RCC 7860 (cell line): ENCODE data around the gene SOCS7.

Source experiments
- DNase-seq: peaks from one replicate; pipeline ENCODE4 v3.0.0-alpha.2; 2015; ENCODE audit warnings: low spot score
- FAIRE-seq: peaks from 2 replicates; lab custom pipeline; 2012; peaks lifted over from hg19 to GRCh38; lab: Jason Lieb, UNC

SOCS7 gene, protein sequence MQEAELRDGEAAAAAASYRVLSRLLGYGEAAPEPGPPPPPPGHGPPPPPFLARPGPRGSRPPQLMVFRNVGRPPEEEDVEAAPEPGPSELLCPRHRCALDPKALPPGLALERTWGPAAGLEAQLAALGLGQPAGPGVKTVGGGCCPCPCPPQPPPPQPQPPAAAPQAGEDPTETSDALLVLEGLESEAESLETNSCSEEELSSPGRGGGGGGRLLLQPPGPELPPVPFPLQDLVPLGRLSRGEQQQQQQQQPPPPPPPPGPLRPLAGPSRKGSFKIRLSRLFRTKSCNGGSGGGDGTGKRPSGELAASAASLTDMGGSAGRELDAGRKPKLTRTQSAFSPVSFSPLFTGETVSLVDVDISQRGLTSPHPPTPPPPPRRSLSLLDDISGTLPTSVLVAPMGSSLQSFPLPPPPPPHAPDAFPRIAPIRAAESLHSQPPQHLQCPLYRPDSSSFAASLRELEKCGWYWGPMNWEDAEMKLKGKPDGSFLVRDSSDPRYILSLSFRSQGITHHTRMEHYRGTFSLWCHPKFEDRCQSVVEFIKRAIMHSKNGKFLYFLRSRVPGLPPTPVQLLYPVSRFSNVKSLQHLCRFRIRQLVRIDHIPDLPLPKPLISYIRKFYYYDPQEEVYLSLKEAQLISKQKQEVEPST

DNA sequence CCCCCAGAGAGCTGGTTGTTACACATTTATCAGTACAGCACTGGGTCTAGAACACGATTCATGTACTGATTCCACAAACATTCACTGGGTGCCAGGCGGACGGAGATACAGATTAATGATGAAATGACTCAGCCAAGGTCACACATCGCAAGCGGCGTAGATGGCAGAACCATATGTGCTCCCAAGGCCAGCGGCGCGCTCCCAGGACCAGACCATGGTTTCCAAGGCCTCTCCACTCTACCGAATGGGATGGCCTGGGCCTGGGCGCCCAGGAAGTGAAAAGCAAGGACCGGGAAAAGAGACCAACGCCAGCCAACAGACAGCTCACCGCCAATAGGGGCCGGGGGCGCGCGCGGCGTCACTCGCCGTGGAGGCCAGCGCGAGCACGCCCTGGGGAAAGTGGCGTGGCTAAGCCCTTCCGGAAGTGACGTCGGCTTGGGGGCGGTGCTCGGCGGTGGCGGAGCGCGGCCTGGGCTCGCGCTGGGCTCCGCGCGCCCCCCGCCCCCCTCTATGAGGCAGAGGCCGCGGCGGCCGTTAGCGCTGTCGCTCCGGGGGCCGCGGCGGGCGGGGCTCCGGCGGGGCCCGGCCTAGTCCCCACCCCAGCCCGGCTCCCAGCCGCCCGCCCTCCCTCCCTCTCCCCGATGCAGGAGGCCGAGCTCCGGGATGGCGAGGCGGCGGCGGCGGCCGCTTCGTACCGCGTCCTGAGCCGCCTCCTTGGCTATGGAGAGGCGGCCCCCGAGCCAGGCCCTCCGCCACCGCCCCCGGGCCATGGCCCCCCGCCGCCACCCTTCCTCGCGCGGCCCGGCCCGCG, at the start of gene SOCS7:
Gene SOCS7, plus strand, starts transcription at position 433 of the 811 bp plus-strand sequence. Its CDS starts 209 bp downstream, at position 642.
- DNase-seq (peak; percentile 77), FAIRE-seq (no peak)

DNA sequence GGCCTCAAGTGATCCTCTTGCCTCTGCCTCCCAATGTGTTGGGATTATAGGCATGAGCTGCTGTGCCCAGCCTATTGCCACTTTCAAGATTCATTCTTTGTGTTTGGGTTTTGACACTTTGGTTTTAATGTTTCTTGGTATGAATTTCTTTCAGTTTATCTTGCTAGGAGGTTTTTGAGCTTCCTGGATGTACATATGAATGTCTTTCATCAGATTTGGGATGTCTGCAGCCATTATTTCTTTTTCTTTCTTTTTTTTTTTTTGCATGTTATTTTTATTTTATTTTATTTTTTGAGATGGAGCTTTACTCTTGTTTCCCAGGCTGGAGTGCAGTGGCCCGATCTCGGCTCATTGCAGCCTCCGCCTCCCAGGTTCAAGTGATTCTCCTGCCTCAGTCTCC, 36.1 kb upstream of the SOCS7 start:
- FAIRE-seq (no peak), DNase-seq (no peak)

DNA sequence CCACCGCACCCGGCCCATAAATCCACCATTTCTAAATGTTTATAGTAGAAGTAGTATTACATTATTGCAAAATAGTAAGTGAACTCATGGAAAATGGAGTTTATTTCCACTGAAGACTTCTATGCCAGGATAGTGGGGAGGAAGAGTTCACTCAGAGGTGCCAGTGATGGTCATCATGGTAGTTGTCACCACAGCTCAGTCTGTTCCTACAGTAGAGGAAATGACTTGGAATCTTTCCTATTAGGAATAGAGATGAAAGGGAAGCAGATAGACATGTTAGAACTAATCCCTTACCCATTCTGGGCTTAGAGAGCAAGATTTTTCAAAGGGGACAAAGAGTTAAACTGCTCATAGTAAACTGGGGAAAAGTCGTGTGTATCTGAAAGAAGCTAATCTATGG, 34.6 kb upstream of the SOCS7 start:
- no peak for DNase-seq
- FAIRE-seq, result no peak

DNA sequence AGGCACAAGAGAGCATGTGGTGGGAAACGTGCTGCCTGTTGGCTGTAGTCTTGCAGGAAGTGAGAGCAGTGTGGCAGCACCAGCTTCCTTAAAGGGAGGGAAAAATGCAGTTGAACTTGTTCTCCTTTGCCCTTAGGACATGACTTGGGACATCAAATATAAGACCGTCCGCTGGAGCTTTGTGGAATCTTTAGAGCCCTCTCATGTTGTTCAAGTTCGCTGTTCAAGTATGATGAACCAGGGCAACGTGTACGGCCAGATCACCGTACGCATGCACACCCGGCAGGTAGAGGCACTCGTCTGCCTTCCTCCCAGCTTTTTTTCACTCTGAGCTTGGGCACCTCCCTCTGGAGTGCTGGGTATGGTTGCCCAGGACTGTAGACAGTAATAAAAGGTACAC, 31.2 kb upstream of the SOCS7 start:
- DNase-seq (no peak), FAIRE-seq (no peak)

DNA sequence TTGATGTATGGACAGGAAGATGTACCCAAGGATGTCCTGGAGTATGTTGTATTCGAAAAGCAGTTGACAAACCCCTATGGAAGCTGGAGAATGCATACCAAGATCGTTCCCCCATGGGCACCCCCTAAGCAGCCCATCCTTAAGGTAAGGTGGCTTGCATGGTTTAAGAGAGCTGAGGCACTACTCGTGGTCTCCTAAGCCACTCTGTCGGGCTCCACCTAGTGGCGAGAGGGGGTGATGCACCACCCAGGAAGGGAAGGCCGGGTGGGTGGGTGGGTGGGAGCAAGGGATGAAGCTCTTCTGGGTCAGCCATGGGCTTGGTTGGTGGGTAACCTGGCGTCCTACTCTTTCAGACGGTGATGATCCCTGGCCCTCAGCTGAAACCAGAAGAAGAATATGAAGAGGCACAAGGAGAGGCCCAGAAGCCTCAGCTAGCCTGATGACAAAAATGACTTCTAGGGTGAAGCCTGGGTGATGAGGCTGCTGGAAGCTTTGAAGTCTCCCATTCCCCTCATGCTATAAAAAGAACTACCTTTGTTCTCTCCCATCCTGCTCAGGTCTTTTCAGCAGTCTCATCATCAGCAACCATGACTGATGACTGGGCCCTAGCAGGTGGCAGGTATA, 29.4 kb upstream of the SOCS7 start:
- DNase-seq, result peak; percentile 7
- FAIRE-seq, result no peak

DNA sequence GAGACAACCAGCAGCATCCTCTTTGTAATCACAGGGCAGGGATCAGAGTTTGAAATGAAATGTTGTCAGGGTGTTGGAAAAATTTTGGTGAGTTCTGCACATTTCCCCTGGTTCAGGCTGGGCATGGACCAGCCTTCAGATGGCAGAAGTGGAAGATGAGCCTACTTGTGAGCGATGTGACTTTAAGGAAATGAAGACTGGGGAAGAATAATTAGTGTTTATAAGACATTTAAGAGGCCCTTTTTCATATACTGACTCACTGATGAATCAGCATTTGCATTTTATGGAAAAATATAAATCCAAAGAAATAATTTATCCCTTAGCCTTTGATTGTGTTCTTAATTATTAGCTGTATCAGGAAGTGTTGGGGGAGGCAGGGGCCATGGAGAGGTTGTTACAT, 28.7 kb upstream of the SOCS7 start:
- no peak for DNase-seq
- no peak for FAIRE-seq

DNA sequence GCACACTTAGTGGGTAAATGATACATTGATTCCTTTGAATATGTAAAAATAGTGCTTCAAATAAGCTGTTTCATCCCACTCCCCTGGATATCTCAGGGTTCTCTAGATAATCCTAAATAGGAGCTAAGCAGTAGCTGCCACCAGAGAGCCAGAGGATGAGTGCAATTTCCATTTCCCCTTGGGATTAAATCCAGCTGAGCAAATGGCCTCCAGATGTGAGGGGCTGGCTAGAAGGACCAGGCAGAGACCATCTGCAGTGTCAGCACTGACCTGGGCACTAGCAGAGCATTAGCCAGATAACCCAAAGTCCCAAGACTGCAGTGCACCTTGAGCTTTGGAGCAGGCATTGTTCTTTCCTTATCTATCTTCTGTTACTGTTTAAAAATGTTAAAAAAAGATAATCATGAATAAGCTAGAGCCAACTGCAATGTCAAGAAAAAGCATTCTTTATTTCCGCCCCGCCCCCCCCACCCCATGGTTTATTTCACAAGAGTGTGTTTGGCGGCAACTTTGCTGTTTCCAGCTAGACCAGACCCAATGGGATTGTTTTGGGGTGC, 27.4 kb upstream of the SOCS7 start:
- DNase-seq (no peak), FAIRE-seq (no peak)

DNA sequence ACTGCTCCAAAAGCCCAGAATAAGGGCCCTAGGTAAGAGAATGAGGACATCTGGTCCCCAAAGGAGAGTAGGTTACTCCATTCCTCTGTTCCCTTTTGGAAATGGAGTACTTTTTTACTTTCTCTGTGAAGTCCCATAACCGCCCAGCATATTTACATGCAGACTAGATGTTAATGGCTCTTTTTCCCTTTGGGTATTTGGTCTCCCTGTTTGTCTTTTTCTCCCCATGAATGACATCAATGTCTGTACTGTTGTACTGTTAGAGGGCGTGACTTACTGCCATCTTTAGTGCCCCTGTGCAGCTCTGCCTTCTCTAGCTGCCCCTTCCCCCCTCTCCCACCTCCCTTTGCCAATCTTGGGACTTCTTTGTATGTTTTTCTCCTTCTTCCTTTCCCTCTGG, 26.9 kb upstream of the SOCS7 start:
- no peak for DNase-seq
- no peak for FAIRE-seq

DNA sequence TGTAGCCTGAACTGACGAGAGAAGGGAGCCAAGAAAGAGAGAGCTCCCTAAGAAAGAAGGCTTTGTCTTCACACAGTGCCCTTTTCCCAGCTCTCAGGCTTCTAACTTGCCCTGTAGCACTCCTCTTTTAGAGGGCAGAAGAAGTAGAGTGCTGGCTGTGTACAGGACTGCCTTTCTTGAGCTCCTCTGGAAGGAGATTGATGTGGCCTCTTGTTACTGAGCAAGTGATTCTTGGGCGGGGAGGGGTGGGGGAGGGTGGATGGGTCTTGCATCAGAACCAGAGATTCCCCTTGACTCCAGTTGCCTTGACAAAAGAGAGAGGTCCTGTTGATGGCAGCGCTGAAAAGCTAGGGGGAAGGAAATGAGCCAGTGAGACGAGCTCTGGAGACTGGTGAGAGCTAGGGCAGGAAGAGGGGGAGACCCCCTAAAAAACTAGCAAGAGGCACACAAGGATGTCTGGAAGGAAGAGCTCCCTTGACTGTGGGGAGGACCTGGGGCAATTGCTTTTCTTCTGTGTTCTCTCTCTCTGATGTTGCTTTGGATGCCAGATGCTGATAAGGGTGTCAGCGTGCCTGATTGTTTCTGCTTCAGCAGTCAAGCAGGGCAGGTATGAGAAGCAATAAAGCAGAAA, 26.3 kb upstream of the SOCS7 start:
- FAIRE-seq (no peak), DNase-seq (no peak)

DNA sequence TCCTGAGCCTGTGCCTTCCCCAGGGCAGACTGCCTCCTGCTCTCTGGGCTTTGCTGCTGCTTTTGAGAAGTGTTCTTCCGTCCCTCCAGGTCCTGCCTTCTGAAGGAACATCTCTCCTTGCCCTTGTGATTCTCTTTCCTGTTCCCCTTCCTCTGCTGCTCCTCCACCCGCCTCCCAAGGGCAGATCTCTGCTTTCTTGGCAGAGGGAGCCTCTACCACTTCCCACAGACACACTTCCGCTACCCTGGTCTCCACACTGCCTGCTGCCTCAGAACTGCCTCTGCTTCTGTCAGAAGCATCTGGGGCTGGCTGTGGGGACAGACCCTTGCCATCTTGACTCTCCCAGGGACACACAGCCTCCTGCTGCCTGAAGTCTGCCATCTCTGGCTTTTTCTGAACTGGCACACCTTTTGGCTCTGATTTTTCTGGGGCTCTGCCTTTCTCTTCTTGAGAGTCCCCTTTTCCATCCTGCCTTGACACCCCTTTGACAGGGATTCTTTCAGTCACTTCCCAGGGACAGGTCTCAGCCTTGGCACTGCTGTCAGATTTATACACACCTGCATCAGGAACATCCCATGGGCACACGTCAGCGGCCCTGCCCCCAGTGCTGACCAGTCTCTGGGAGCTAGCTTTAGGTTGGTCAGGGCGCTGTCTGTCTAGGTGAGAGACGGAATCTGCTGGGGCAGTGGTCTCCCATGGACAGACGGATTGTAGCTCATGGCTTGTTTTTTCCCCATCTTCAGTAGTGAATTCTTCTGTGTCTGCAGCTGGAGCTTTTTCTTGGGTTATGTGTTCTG, 24.4 kb upstream of the SOCS7 start:
- DNase-seq (no peak), FAIRE-seq (no peak)

DNA sequence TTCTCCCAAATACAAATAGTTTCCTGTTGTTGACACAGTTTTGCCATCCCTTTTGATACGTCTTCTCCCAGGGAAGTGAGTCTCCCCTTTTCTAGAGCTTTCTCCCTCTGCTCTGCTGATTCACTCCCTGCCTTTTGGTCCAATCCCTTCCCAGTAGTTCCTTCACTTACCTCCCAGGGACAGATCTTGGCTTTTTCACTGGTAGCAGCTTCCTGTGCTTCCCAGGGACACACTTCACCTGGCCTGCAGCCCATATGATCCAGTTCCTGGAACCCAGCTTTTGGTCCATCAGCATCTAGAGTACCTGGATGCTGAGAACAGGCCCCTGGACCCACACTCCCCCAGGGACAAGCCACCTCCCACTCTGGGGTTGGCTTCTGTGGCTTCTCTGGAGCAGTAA, 23.7 kb upstream of the SOCS7 start:
- no peak for FAIRE-seq
- DNase-seq, result no peak

DNA sequence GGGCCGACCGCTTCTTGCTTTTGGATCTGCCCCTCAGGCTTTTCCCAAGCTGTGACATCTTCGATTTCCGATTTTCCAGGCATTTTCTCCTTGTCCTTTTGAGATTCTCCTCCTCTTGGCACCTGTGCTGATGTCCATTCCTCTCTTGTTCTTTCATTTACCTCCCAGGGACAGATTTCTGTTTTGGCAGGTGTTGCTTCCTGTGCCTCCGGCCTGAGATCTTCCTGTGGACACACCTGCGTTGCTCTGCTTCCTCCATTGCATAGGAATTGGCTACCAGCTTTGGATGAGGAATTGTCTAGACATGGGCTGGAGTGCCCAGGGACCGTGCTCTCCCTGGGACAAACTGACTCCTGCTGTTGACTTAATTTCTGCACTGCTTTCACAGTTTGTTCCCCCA, 23.0 kb upstream of the SOCS7 start:
- FAIRE-seq (no peak), DNase-seq (no peak)

DNA sequence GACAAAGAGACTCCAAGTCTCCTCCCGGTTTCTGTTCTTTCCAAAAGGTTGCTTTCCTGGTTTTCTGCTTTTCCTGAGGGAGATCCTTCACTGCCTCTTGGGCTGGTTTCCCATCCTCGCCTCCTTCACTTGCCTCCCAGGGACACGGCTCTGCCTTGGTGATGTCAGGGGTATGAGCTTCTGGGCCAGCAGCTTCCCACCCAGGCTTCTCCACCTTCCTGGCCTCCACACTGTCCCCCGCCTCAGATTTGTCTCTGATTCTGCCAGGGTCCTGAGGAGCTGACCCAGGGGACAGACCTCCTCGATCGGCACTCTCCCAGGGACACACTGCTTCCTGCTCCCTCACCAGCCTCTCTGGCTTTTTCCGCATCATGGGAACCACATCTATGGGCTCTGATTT, 22.4 kb upstream of the SOCS7 start:
- no peak for DNase-seq
- no peak for FAIRE-seq

DNA sequence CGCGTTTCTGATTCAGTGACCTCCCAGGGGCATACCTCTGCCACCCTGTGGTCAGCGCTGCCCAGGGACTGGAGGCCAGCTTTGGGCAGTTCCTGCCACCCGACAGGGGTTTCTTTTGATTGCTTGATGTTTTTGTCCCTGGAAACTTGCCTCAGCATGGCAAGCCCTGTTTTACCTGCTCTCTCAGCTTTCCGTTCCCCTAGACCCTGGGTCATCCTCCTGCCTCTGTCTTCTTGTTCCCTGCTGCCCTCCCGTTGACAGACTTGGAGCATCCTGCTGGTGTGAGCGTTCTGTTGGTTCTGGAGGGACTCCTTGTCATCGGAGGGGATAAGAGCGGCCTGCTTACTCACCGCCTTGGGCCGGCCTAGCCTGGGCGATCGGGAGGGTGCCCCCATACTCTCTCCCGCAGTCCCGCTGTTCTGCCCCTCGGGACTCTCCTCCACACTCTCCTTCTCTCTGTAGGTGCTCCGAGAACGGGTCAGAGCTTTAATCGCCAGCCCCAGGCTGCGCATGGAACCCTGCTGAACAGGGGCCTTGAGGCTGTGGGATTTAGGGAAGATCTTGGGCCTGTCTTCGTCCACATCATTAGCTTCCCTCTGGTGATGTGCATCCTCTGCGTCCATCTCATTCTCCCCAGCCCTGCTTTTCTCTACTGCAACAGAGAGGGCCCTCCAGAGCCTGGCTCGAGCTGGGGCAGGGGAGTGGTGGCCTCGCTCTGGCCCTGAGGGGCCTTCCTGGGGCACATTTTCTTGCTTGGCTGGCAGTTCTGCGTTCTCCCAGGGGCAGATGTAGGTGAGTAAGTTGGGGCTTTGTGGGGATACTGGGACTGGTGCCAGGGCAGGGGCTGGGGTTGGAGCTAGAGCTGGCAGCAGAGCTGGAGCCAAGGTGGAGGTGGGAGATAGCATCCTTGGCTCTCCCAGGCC, 21.6 kb upstream of the SOCS7 start:
- no peak for DNase-seq

DNA sequence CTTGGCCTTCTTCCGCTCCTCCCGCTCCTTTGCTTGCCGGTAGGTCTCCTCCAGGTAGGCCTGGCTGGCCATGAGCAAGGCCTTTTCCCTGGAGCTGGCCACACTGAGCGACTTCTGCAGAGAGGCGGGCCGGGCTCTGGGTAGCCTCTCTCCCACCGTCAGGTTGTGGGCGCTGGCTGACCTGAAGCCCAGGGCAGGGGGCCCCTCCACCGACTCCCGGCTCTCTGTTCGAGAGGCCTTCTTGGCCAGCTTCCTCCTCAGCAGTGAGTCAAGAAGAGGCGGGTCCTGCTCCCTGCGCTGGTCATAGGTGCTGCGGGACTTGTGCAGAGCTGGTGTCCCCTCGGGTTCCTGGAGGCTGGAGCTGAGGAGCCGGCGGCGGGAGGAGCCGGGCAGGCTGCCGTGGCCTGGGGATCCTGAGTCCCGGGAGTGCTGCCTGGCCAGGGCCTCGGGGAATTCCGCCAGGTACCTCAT, 20.7 kb upstream of the SOCS7 start:
- no peak for FAIRE-seq

More for the DNA sequence above, 21.6 kb upstream of the SOCS7 start:
- no peak for FAIRE-seq

DNA sequence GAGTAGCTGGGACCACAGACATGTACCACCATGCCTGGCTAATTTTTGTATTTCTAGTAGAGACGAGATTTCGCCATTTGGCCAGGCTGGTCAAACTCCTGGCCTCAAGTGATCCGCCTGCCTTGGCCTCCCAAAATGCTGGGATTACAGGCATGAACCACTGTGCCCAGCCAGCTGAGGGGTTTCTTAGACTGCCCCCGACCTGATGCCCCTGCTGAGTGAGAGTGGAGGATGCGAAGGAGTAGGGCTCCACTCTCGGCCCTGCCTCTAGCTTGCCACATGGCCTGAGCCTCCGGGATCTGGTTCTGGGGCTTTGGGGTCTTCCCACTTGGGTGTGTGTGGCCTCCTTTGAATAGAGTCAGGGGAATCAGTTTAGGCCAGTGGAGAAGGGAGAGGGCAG, 18.9 kb upstream of the SOCS7 start:
- FAIRE-seq (no peak), DNase-seq (no peak)

More for the DNA sequence above, 20.7 kb upstream of the SOCS7 start:
- no peak for DNase-seq

DNA sequence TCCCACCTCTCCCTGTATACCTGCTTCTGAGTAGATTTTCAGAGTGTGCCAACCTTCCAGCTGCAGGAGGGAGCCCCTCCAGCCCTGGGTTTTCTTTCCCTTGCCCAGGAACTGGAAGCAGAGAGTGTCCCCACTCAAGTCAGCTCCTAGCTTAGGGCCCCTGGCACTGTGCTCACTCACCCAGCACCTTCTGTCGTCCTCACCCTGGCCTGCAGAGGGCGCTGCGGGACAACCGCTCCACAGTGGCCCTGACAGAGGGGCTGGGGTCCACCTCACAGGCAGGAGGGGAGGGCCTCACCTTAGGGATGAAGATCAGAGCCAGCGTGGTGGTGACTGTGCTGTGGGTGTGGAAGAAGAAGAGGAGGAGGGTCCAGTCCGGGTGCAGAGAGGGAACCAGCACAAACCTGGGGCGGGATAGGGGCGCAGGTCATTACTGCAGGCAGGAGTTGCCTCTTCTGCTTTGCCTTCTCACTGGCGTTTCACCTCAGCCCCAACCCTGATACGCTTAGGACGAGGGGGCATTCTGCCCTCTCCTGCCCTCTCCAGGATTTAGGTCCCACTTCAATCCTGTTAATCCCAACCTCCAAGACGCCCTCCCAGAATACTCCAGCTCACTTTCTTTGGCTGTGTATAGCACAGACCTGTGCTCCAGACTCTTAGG, 17.9 kb upstream of the SOCS7 start:
- FAIRE-seq, result no peak
- no peak for DNase-seq
